COLO668 (cell line): Measurements from ENCODE around the gene KCNC1.

Experiments used
- DNase-seq: peaks from one replicate; lab custom pipeline; 2025; ENCODE audit not compliant: unreplicated experiment; lab: John Stamatoyannopoulos, UW

Gene KCNC1

DNA sequence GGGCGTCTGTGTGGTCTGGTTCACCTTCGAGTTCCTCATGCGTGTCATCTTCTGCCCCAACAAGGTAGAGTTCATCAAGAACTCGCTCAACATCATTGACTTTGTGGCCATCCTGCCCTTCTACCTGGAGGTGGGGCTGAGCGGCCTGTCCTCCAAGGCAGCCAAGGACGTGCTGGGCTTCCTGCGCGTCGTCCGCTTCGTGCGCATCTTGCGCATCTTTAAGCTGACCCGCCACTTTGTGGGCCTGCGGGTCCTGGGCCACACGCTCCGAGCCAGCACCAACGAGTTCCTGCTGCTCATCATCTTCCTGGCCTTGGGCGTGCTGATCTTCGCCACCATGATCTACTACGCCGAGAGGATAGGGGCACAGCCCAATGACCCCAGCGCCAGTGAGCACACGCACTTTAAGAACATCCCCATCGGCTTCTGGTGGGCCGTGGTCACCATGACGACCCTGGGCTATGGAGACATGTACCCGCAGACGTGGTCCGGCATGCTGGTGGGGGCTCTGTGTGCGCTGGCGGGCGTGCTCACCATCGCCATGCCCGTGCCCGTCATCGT lies 37.3 kb downstream of the KCNC1 start:
- no peak for DNase-seq

DNA sequence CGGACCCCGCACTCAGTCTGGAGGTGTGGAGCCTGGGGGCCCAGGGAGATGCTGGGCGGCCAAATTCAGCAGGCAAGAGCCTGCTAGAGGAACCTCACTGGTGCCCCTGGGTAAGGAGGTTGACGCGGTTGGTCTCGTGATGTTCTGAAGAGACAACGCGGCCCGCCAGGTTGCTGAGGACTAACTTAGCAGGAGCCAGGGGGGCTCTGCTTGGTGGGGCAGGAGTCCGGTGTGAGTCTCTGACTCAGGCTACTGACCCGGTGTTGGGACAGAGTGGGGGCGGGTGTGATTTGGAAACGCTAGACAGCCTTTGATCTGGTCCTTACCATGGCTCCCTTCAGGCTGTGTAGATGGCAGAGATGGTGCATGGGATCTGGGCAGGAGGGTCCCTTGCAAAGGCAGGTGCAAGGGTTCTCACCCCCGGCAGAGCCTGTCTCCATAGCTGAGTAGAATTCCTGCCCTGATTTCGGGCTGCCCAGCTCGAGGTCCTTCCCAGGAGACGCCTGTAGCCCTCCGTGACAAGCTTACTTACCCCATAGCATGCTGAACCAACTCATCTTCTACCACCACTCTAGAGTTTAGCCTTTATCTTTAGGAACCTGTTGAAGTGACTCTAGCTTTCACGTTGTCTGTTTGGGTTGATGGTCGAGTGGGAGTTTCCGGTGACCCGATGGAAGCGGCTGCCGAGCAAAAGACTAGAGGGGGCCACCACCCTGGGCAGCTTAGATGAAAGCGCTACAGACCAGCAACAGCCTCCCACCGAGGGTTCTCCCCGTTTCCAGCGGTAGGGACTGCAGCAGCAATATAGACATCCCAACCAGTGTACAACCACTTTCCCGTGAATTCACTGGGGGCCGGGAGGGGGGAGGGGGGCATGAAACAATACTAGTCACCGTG lies 38.4 kb downstream of the KCNC1 start:
- no peak for DNase-seq

- no peak for DNase-seq
These were observed 39.1 kb downstream of the KCNC1 start for GRCh38 chr11:17773674-17774073.

GRCh38 chr11:17774232-17775034 lies 39.9 kb downstream of the KCNC1 start:
- no peak for DNase-seq

DNA sequence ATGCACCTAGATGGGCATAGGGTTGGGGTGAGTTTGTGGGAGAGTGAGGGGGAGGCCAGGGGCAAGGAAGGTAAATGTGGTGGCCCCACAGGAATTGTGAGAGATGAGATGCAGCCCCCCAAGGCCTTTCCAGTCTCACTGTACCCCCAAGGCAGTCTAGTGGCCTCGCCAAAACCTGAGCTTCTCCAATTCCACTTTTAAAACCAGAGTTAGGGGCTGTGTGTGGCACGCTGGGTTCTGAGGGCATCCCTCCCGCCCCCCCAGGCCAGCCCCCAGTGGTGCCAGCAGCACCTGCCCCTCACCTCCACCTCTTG lies 40.4 kb downstream of the KCNC1 start:
- no peak for DNase-seq

DNA sequence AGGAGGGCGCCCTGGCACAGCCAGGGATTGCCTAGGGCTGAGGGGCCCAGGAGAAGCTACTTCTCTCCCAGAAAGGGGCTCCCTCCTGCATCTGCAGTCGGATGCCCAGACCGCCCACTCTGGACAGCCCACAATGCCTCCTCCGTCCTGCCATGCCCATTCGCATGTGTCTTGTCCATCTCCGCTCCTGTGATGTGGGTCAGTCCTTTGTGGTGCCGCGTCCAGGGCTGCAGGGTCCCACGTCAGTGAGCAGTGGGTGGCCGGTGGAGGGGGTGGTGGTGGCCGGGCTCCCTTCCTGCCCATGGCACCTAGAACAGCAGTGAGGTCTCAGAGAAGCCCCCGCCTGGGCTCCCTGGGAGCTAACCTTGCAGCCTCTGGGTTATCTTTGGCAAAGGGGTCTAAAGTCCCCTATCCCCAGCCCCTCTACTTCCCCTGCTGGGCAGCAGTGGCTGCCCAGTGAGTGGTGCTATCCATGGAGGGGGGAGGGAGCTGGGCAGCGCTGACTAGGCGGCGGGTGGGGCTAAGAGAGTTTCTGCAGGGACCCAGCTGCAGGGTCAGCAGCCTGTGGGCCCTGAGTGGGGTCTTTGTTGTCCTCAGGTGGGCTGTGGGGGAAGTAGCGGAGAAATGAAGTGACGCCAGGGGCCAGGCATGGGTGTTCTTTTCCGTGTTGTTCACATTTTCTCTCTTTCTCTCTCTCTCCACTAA lies 41.1 kb downstream of the KCNC1 start:
- DNase-seq: no peak

DNA sequence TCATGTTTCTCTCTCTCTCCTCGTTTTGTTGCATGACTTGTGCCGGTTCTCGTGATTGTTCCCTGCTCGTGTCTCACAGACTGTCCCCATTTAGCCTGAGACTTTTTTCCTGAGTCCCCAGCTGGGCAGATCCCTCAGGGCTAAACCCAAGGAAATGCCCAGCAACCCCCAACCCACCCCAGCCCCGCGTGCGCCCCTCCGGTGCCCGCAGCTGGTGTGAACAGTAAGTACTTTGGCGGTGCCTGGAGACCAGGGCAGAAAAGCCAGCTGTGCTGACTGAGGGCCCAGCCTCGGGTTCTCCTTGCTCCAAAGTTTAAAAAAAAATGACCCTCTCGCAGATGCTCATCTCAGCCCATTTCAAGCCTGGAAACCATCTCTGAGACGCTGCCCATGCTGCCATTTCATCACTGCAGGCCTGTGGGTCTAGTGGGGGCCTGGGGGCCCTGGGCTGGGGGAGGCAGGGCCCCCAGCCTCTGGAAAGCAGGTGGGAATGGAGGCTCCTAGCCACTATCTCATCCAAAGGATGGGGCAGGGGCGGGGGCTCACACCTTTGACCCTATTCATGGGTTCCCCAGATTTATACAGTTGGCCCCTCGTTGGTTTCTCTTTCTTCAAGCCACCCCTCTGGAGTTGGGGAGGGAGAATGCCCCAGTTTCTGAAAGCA lies 41.8 kb downstream of the KCNC1 start:
- no peak for DNase-seq

GRCh38 chr11:17777086-17777737 lies 42.6 kb downstream of the KCNC1 start:
- no peak for DNase-seq

- no peak for DNase-seq
These were observed 43.1 kb downstream of the KCNC1 start for GRCh38 chr11:17777738-17778091.

DNA sequence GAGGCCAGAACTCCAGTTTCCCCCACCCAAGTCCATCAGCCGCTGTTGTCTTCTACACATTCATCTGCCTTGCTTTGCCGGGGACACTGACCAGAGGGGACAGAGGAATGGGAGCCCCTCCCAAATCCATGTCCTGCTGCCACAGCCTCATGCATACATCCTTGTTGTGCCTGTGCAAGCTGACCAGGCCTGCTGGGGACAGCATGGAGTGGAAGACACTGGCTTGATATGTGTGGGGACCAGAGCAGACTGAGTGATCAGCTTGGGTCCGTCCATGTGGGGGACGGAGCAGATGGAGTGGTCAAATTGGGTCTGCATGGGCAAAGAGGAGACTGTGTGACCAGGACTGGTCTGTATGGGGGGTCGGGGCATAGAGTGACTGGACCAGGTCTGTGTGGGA lies 43.8 kb downstream of the KCNC1 start:
- no peak for DNase-seq

DNA sequence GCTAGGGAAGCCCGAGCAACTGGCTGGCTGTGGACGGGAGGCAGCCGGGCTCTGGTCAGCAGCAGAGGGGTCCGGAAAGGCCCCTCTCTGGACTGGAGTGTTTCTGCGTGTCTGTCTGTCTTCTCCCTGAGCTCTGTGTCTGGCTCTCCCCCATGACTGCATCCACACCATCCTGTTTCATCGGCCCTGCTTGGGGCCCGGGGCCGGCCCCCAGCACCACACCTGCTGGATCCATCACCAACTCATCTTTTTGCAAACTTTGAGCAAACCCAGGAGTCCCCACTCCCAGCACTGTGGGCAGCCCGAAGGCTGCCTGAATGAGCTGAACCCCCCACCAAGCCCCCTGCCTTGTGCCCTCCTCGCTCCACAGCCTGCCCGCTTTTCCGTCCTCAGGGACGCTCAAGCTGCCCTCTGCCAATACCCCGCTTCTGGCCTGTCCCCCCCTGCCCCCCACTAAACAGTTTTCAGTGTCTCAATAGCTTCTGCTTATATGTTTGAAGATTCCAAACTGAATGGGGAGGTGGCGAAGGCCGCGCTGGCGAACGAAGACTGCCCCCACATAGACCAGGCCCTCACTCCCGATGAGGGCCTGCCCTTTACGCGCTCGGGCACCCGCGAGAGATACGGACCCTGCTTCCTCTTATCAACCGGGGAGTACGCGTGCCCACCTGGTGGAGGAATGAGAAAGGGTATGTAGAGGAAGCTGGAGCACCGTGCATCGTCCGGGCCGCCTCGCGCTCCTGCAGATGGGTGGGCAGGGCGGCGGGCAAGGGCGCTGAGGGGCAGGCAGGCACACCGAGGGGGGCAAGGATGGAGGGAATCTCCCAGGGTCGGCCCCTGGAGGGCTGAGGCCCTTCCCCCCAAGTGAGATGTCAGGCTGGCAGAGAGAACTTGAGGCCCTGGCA lies 44.6 kb downstream of the KCNC1 start:
- DNase-seq: no peak

DNA sequence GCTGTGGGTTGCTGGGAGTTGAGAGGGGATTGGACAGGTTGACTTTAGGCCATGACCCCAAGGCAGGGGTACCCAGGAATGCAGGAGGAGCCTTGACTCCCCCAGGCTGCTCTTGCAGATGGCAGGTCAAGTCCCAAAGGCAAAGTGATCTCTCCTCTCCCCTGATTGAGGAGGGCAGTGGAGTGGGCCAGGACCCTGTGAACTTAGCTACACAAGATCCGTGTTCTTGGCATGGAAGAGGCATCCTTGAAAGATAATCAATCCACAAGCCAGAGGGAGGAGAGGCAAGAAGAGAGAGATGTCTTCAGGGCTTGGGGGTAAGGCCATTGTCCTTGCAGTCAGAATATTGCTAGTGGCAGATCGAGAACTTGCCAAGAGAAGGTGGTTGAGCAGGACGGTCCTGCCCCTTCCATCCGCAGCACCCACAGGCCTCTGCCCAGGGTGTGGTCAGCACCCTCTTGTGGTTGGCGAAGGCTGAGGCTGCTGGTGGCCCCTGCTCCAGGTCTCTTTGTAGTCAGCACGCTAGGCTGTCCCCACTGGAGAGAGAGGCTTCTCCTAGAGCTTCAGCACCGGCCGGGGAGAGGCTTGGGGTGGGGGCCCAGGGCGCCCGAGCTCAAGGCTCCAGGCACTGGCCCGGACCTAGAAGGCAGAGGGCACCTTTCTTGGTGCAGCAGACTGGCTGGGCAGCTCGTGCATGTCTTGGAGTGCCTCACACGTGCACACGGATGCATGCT lies 45.4 kb downstream of the KCNC1 start:
- DNase-seq: no peak

DNA sequence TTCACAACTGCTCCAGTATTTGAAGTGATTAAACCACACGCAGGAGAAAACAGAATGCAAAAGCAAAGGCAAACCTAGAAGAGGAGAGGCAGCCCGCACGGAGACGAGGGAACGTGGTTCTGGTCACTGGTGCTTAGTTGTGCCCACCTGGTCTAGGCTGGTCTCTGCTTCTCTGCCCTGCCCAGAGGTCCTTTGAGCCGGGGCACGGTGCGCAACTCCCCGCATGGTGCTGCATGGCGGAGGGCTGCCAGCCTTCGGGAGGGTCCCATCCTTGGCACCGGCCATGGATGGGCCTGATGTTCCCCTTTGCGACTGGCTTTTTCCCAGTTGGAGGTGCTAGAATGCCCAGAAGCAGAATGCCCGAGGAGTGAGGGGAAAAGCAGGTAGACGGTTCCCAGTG lies 46.1 kb downstream of the KCNC1 start:
- no peak for DNase-seq

GRCh38 chr11:17781221-17781620 lies 46.6 kb downstream of the KCNC1 start:
- DNase-seq: no peak

DNA sequence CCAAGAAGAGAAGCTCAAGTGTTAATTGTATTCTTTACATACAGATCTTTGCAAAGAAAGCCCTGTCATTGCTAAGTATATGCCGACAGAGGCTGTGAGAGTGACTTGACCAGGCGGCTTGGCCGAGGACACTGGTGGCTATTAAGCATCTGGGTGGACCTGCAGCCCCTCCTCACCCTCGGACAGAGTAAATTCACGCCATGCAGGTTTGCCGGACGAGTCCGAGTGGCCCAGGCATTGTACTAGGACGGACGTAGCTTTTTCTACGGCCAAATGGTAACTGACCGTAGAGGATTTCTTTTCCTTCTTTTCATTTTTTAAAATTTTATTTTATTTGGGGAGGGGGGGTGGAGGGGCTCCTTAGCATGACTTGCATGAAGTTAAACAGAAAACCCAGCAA lies 47.0 kb downstream of the KCNC1 start:
- no peak for DNase-seq

DNA sequence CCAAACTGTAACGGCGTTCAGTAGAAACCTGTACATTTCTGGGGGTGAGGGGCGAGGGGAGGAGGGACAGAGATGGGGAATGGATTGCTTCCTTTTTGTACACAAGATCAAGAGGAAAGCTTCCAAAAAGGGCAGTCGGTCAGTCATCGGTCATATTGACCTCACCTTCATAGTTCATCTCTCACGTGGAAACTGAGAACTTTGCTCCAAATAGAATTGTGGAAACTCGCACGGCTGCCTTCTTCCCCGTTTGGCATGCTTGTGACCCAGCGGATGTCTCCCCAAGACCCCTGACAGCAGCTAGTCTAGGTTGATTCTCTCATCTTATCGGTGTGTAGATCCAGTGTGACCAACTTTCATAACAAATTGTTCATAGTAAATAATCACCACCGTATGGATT lies 47.6 kb downstream of the KCNC1 start:
- no peak for DNase-seq

GRCh38 chr11:17782603-17783337 lies 48.2 kb downstream of the KCNC1 start:
- DNase-seq: no peak

DNA sequence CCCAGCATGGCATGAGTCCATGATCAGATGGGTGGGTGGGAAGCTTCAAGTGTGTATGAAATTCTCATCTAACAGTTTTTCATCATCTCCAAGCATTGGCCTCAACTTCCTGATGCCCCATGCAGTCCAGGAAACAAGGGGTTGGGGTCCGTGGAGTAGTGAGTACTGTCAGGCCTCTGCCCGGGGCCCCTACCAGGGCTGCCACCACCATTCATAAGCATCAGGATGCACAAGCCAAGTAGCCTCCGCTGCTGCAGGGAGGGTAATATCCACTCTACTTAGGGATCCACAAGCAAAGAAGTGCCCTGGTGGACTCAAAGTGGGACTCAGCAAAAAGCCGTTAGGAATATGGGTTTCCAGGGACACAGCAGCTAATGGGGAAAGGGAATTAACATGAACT lies 49.3 kb downstream of the KCNC1 start:
- no peak for DNase-seq
